ENCODE results near the gene TIMP2.

- TF ChIP-seq RFX5 (IDR thresholded peaks at IDR 0.05; ENCODE audit: low read depth, low read length), result no peak
- no peak for TF ChIP-seq RAD21 (IDR thresholded peaks at IDR 0.05; ENCODE audit: low read length)
- TF ChIP-seq CTCF (conservative IDR thresholded peaks at IDR 0.05; ENCODE audit: low read depth, low read length), result no peak
- no peak for TF ChIP-seq POLR2A (IDR thresholded peaks at IDR 0.05; ENCODE audit: low read depth, low read length)
- TF ChIP-seq MAZ (IDR thresholded peaks at IDR 0.05; ENCODE audit: borderline replicate concordance, low read depth, low read length), result no peak
- no peak for TF ChIP-seq SMC3 (IDR thresholded peaks at IDR 0.05; ENCODE audit: low read depth, low read length)
- no peak for TF ChIP-seq MAFK (IDR thresholded peaks at IDR 0.05; ENCODE audit: low read depth, low read length)
- no peak for TF ChIP-seq MXI1 (IDR thresholded peaks at IDR 0.05; ENCODE audit: borderline replicate concordance, low read depth, low read length)
- no peak for TF ChIP-seq ELK1 (IDR thresholded peaks at IDR 0.05; ENCODE audit: borderline replicate concordance, low read depth, low read length)
These were observed 42.7 kb upstream of the TIMP2 start for GRCh38 chr17:78967782-78968362.
